ENCODE data around the gene C2CD2.

C2CD2 gene

GRCh38 chr21:41929248-41929647 lies 24.6 kb downstream of the C2CD2 start:
- DNase-seq: no peak

GRCh38 chr21:41928621-41929220 lies 25.1 kb downstream of the C2CD2 start:
- DNase-seq: peak; percentile 50

- DNase-seq: peak; percentile 17
Observed at GRCh38 chr21:41927727-41928409, 25.9 kb downstream of the C2CD2 start.

- no peak for DNase-seq
Observed at GRCh38 chr21:41926807-41927171, 27.0 kb downstream of the C2CD2 start.

- DNase-seq: no peak
Observed at GRCh38 chr21:41926117-41926806, 27.6 kb downstream of the C2CD2 start.

- no peak for DNase-seq
Observed at GRCh38 chr21:41925767-41926116, 28.1 kb downstream of the C2CD2 start.

GRCh38 chr21:41924368-41924754 lies 29.5 kb downstream of the C2CD2 start:
- no peak for DNase-seq

- DNase-seq: no peak
Observed at GRCh38 chr21:41923631-41924367, 30.0 kb downstream of the C2CD2 start.

- no peak for DNase-seq
Observed at GRCh38 chr21:41923186-41923585, 30.6 kb downstream of the C2CD2 start.

- no peak for DNase-seq
Observed at GRCh38 chr21:41921021-41921420, 32.8 kb downstream of the C2CD2 start.

- DNase-seq: no peak
Observed at GRCh38 chr21:41920476-41920875, 33.3 kb downstream of the C2CD2 start.

- no peak for DNase-seq
Observed at GRCh38 chr21:41919666-41920398, 34.0 kb downstream of the C2CD2 start.

GRCh38 chr21:41918561-41919358 lies 35.1 kb downstream of the C2CD2 start:
- DNase-seq: no peak

GRCh38 chr21:41917531-41917930 lies 36.3 kb downstream of the C2CD2 start:
- no peak for DNase-seq

- DNase-seq: no peak
Observed at GRCh38 chr21:41916888-41917433, 36.9 kb downstream of the C2CD2 start.

- DNase-seq: no peak
Observed at GRCh38 chr21:41914965-41915364, 38.9 kb downstream of the C2CD2 start.

- DNase-seq: no peak
Observed at GRCh38 chr21:41914358-41914757, 39.5 kb downstream of the C2CD2 start.

- no peak for DNase-seq
Observed at GRCh38 chr21:41913230-41913629, 40.6 kb downstream of the C2CD2 start.

GRCh38 chr21:41908829-41909228 lies 45.0 kb downstream of the C2CD2 start:
- DNase-seq: no peak

- no peak for DNase-seq
Observed at GRCh38 chr21:41907496-41908258, 46.1 kb downstream of the C2CD2 start.

- DNase-seq: no peak
Observed at GRCh38 chr21:41906770-41907169, 47.0 kb downstream of the C2CD2 start.
